Gastrocnemius medialis (tissue), 4 donors: Measurements from ENCODE around the gene NRG2.

Source experiments
- CTCF ChIP-seq, 5 experiments: fragments of 450-650 bp in 3 of 5; fragments of 200-600 bp in 2 of 5; sonication (generic) in 2 of 5; IDR thresholded peaks in 4 of 5; conservative IDR thresholded peaks in 1 of 5; 1 replicate in 4 of 5; 2 replicates in 1 of 5; pipeline ENCODE4 v1.5.1; 2016 to 2019; ENCODE audit warnings: antibody characterized with exemption in 5 of 5, mild to moderate bottlenecking in 3 of 5, moderate library complexity in 3 of 5
- POLR2A ChIP-seq, 2 donors: fragments of 450-650 bp; IDR thresholded peaks; one replicate each; pipeline ENCODE4 v1.6.1; 2017; ENCODE audit warnings: antibody characterized with exemption in 2 of 2, mild to moderate bottlenecking in 2 of 2, moderate library complexity in 2 of 2

DNA sequence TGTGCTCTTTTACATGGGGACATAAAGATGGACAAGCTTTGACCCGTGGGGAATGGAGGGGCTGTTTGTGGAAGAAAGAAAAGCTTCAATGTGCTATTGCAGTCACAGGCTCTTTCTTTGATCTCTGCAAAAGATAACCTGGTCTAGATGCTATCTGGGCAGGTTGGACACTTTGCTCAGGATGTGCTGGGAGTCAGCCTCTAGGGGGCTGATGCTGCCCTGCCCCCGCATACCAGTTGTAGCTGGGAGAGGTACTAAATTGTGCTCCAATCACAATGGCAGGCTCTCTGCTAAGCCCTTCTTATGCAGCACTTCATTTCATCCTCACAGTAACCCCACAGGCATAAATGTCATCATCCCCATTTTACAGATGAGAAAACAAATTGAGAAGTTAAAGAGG is 180.3 kb downstream of the NRG2 start:
- TF ChIP-seq CTCF (IDR thresholded peaks at IDR 0.05 in 4 of 5, conservative IDR thresholded peaks at IDR 0.05 in 1 of 5): no peak
- no peak for TF ChIP-seq POLR2A (IDR thresholded peaks at IDR 0.05)
